Natural killer cell (primary cell): Measurements from ENCODE around the gene INTS13. TPM values are rescaled to one million over a fixed set of nuclear protein-coding genes. Genes with fewer than 3 reads are reported as not detected.

ENCODE experiments used
- ATAC-seq, 3 donors: fragments of 150-1000 bp in 2 of 3; fragments of 200-7000 bp in 1 of 3; cut with Tn5 transposase; 1 replicate in 1 of 3; 2 replicates in 2 of 3; pipeline ENCODE4 v1.10.0; 2021; ENCODE audit warnings: mild to moderate bottlenecking in 2 of 3, moderate library complexity in 2 of 3
- DNase-seq, 2 donors: peaks; one replicate each; pipeline versions ENCODE4 v3.0.0 to v3.0.0-alpha.2; 2013 to 2021; ENCODE audit warnings: mixed read lengths in 1 of 2
- H3K27ac ChIP-seq: one replicate; pipeline ENCODE4 v1.5.1; 2013; ENCODE audit warnings: mild to moderate bottlenecking, low read length
- H3K27me3 ChIP-seq: one replicate; pipeline ENCODE4 v1.6.1; 2013; ENCODE audit warnings: low read length; ENCODE audit not compliant: control insufficient read depth, insufficient read depth
- H3K36me3 ChIP-seq: one replicate; pipeline ENCODE4 v1.6.1; 2013; ENCODE audit warnings: low read length; ENCODE audit not compliant: control insufficient read depth, insufficient read depth
- H3K4me1 ChIP-seq: one replicate; pipeline ENCODE4 v1.6.1; 2013; ENCODE audit warnings: low read length; ENCODE audit not compliant: control insufficient read depth, insufficient read depth
- H3K4me3 ChIP-seq: one replicate; pipeline ENCODE4 v1.5.1; 2013; ENCODE audit warnings: low read length
- H3K9me3 ChIP-seq: one replicate; pipeline ENCODE4 v1.6.1; 2013; ENCODE audit warnings: low read length; ENCODE audit not compliant: control insufficient read depth, insufficient read depth
- H3K27ac Mint-ChIP-seq, 2 donors: one replicate each; pipeline ENCODE4 v1.8.0; 2022; ENCODE audit warnings: mild to moderate bottlenecking in 2 of 2, mixed read lengths in 2 of 2, moderate library complexity in 1 of 2
- H3K27me3 Mint-ChIP-seq, 2 donors: one replicate each; pipeline ENCODE4 v1.8.0; 2022; ENCODE audit warnings: low read depth in 2 of 2, mixed read lengths in 2 of 2
- H3K36me3 Mint-ChIP-seq: one replicate; pipeline ENCODE4 v1.8.0; 2022; ENCODE audit warnings: mixed read lengths
- H3K4me1 Mint-ChIP-seq, 2 donors: one replicate each; pipeline ENCODE4 v1.8.0; 2022; ENCODE audit warnings: mixed read lengths in 2 of 2
- H3K4me3 Mint-ChIP-seq: one replicate; pipeline ENCODE4 v1.8.0; 2022; ENCODE audit warnings: mild to moderate bottlenecking, moderate library complexity, mixed read lengths
- H3K9me3 Mint-ChIP-seq, 2 donors: one replicate each; pipeline ENCODE4 v1.8.0; 2022; ENCODE audit warnings: mixed read lengths in 2 of 2
- WGBS: methylation state at CpG from one replicate; pipeline ENCODE4 v1.1.7; 2013; ENCODE audit warnings: missing lambda C conversion rate; ENCODE audit not compliant: insufficient coverage; 5-methylcytosine and 5-hydroxymethylcytosine counted together
- intact Hi-C: fragments of 100-400 bp; cut with micrococcal nuclease; formaldehyde crosslinking; loops from one replicate; pipeline ENCODE4 v1.14.2; 2022
- total RNA-seq, 4 donors: library from RNA; stranded (reverse); fragments of 120-200 nt in 1 of 4; gene quantifications; one replicate each; pipeline versions ENCODE4 v1.2.3 to v1.2.4, GENCODE V29; 2013 to 2022
- TF ChIP-seq, protein P1 (sequence below): fragments of 200-600 bp; IDR thresholded peaks from one replicate; pipeline ENCODE4 v1.8.0; 2022; ENCODE audit warnings: antibody characterized with exemption

Gene INTS13
- total RNA-seq, 3 donors from 2014 or later (not counting 1 experiment from before 2014, with no cell fraction given) = 17.5 to 20.8 (median 19.8) TPM

DNA sequence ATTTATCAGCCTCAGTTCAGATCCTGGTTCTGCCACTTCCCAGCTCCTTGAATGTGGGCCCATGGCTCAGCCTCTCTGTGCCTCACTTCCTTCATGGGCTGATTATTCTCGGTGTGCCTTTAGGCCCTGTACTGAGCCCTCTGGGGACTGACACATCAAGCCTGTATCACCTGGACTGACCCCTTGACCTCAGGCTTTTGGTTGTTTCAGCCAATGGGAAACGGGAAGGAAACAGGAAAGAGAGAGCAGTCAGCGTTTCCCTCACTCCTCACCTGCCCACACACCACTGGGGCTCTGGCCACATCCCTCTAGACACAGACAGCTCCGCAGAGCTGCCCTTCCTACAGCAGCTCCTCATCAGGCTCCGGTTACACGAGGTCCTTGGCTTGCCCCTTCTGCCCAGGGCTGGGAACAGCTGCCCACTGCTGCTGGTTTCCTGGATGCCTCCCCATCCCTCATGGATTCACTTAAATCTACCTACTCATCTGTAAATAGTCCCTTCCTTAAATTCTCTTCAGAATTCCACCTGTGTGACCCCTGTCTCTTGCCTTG is 67.8 kb downstream of the INTS13 start:
- TF ChIP-seq, protein P1, sequence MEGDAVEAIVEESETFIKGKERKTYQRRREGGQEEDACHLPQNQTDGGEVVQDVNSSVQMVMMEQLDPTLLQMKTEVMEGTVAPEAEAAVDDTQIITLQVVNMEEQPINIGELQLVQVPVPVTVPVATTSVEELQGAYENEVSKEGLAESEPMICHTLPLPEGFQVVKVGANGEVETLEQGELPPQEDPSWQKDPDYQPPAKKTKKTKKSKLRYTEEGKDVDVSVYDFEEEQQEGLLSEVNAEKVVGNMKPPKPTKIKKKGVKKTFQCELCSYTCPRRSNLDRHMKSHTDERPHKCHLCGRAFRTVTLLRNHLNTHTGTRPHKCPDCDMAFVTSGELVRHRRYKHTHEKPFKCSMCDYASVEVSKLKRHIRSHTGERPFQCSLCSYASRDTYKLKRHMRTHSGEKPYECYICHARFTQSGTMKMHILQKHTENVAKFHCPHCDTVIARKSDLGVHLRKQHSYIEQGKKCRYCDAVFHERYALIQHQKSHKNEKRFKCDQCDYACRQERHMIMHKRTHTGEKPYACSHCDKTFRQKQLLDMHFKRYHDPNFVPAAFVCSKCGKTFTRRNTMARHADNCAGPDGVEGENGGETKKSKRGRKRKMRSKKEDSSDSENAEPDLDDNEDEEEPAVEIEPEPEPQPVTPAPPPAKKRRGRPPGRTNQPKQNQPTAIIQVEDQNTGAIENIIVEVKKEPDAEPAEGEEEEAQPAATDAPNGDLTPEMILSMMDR = no peak
- no peaks in the 10 kb centered on the region for H3K9me3 ChIP-seq
- intact Hi-C loops = no loop called here
- peaks cover 22 to 28% of the 10 kb centered on the region in 2 donors for H3K4me1 Mint-ChIP-seq
- no peaks in the 10 kb centered on the region for H3K27me3 ChIP-seq
- no peaks in the 10 kb centered on the region for H3K9me3 Mint-ChIP-seq
- no peak overlapping the region for H3K27ac Mint-ChIP-seq
- no peak overlapping the region for H3K4me3 Mint-ChIP-seq
- DNase-seq (no peak), ATAC-seq (no peak)
- 53% methylated on average over 6 of the region's 6 CpGs for WGBS
- H3K4me3 ChIP-seq = no peak overlapping the region
- peaks cover 4 to 10% of the 10 kb centered on the region in 2 donors for H3K27me3 Mint-ChIP-seq
- H3K36me3 Mint-ChIP-seq = no peaks in the 10 kb centered on the region
- no peaks in the 10 kb centered on the region for H3K36me3 ChIP-seq
- no peak overlapping the region for H3K27ac ChIP-seq
- H3K4me1 ChIP-seq = peaks cover 14% of the 10 kb centered on the region

DNA sequence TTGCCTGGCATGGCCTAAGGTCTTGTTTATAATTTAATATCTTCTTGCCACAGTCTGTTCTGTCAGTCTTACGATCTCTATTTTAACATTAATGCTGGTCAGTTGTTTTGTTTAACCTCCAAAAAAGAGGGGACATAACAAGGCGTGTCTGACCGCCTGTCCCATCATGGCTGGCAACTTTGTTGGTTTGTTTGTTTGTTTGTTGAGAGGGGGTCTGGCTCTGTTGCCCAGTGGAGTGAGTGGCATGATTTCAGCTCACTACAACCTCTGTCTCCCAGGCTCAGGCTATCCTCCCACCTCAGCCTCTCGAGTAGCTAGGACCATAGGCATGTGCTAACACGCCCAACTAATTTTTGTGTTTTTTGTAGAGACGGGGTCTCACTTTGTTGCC is 68.7 kb downstream of the INTS13 start:
- Mint-ChIP-seq H3K4me3 (no peak overlapping the region), H3K27me3 (peaks cover 4 to 10% of the 10 kb centered on the region in 2 donors), H3K36me3 (no peaks in the 10 kb centered on the region), H3K4me1 (peaks cover 22 to 23% of the 10 kb centered on the region in 2 donors), H3K9me3 (no peaks in the 10 kb centered on the region), H3K27ac (no peak overlapping the region)
- 91% methylated on average over 6 of the region's 6 CpGs for WGBS
- no peaks in the 10 kb centered on the region for H3K27me3 ChIP-seq
- H3K9me3 ChIP-seq = no peaks in the 10 kb centered on the region
- no peaks in the 10 kb centered on the region for H3K36me3 ChIP-seq
- DNase-seq (no peak), ATAC-seq (no peak)
- no peak overlapping the region for H3K27ac ChIP-seq
- peaks cover 14% of the 10 kb centered on the region for H3K4me1 ChIP-seq
- TF ChIP-seq, protein P1 = no peak
- intact Hi-C loops = no loop called here
- H3K4me3 ChIP-seq = no peak overlapping the region

DNA sequence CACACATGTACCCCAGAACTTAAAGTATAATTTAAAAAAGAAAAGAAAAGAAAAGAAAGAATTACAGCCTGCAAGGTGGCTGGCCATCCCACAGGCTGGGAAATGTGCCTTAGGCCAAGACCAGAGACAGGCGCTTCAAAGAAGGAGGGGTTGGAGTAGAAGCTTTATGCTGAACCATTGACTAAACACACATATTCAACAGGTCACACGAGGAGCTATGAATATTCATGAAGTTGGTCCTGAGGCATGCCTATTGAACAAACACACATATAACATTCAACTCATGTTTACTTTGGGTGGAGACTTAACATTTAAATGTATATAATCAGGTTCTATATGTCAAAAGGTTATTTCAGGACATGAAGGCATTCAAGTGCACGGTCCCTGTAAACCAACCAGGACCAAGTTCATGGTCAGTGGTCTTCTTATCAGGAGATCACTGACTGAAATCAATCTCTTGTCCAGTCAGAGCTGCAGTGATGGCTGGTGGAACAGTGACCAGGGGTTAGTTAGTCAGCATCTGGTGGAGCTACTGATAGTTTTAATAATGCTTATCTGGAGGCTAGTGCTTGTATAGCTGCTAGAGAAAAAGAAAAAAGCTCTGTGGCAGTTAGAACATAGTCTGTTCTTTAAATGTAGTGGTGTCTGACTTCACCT is 69.2 kb downstream of the INTS13 start:
- peak in 1 of 3 donors; percentile 52 for ATAC-seq
- H3K27me3 Mint-ChIP-seq = peaks cover 4 to 10% of the 10 kb centered on the region in 2 donors
- 96% methylated on average over 1 of the region's 3 CpGs for WGBS

More for the DNA sequence above, 69.2 kb downstream of the INTS13 start:
- no peak for DNase-seq
- TF ChIP-seq, protein P1 = no peak
- no peaks in the 10 kb centered on the region for H3K27me3 ChIP-seq
- H3K9me3 Mint-ChIP-seq = no peaks in the 10 kb centered on the region
- H3K27ac ChIP-seq = no peak overlapping the region
- no peaks in the 10 kb centered on the region for H3K36me3 ChIP-seq
- H3K4me3 ChIP-seq = no peak overlapping the region
- H3K27ac Mint-ChIP-seq = no peak overlapping the region
- H3K4me1 ChIP-seq = peaks cover 14% of the 10 kb centered on the region
- peaks cover 22 to 23% of the 10 kb centered on the region in 2 donors for H3K4me1 Mint-ChIP-seq
- no peak overlapping the region for H3K4me3 Mint-ChIP-seq
- no peaks in the 10 kb centered on the region for H3K36me3 Mint-ChIP-seq
- H3K9me3 ChIP-seq = no peaks in the 10 kb centered on the region
- intact Hi-C loops = no loop called here
